ENCODE results near the gene RPL38.

DNA sequence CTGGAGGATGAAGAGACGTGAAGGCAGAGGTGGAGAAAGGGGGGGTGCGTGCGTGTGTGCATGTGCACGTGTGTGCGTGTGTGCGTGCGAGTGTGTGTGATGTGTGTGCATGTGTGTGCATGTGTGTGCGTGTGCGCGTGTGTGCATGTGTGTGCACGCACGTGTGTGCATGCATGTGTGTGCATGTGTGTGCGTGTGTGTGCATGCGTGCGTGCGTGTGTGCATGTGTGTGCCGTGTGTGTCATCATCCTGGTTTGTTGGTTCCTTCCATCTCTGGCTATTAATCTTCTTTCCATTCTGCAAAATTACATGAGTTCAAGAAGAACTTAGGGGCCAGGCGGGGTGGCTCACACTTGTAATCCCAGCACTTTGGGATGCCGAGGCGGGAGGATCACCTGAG, 17.0 kb upstream of the RPL38 start:
- TF ChIP-seq, protein P1, sequence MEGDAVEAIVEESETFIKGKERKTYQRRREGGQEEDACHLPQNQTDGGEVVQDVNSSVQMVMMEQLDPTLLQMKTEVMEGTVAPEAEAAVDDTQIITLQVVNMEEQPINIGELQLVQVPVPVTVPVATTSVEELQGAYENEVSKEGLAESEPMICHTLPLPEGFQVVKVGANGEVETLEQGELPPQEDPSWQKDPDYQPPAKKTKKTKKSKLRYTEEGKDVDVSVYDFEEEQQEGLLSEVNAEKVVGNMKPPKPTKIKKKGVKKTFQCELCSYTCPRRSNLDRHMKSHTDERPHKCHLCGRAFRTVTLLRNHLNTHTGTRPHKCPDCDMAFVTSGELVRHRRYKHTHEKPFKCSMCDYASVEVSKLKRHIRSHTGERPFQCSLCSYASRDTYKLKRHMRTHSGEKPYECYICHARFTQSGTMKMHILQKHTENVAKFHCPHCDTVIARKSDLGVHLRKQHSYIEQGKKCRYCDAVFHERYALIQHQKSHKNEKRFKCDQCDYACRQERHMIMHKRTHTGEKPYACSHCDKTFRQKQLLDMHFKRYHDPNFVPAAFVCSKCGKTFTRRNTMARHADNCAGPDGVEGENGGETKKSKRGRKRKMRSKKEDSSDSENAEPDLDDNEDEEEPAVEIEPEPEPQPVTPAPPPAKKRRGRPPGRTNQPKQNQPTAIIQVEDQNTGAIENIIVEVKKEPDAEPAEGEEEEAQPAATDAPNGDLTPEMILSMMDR (IDR thresholded peaks at IDR 0.05): no peak
- TF ChIP-seq, protein P2, sequence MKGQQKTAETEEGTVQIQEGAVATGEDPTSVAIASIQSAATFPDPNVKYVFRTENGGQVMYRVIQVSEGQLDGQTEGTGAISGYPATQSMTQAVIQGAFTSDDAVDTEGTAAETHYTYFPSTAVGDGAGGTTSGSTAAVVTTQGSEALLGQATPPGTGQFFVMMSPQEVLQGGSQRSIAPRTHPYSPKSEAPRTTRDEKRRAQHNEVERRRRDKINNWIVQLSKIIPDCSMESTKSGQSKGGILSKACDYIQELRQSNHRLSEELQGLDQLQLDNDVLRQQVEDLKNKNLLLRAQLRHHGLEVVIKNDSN (IDR thresholded peaks at IDR 0.05; ENCODE audit: borderline replicate concordance, low read depth): no peak
- TF ChIP-seq MXI1 (IDR thresholded peaks at IDR 0.05; ENCODE audit: low read depth, low read length) (no peak), CHD2 (IDR thresholded peaks at IDR 0.05; ENCODE audit: low read length, partially characterized antibody) (no peak), RAD21 (IDR thresholded peaks at IDR 0.05; ENCODE audit: low read length) (no peak), TEAD4 (IDR thresholded peaks at IDR 0.05; ENCODE audit: borderline replicate concordance, insufficient read depth) (no peak), JUND (IDR thresholded peaks at IDR 0.05) (no peak), EZH2phosphoT487 (IDR thresholded peaks at IDR 0.05; ENCODE audit: borderline replicate concordance, low read depth) (no peak), YY1 (IDR thresholded peaks at IDR 0.05; ENCODE audit: low read depth) (no peak), ELF1 (IDR thresholded peaks at IDR 0.05) (no peak), NRF1 (IDR thresholded peaks at IDR 0.05; ENCODE audit: low read depth, low read length) (no peak), POLR2AphosphoS5 (IDR thresholded peaks at IDR 0.05; ENCODE audit: low read depth, low read length) (no peak), GATA2 (CRISPR knock-in tag; IDR thresholded peaks at IDR 0.05) (no peak)
- TF ChIP-seq, protein P3, sequence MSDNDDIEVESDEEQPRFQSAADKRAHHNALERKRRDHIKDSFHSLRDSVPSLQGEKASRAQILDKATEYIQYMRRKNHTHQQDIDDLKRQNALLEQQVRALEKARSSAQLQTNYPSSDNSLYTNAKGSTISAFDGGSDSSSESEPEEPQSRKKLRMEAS (IDR thresholded peaks at IDR 0.05; ENCODE audit: low read depth): no peak

Measured in SK-N-SH (cell line).